Stimulated activated CD4-positive, alpha-beta T cell treated with anti-CD3 and anti-CD28 coated beads, Interleukin-1b, Interleukin-23, amount 100 ng/mL, for 48 hours (primary cell): ENCODE measurements around the gene ANKS1B.
"Not testable (repeated sequence)": the region's sequence is repeated elsewhere in the genome, so short reads cannot be mapped to it uniquely, and the experiment has no call there.

ENCODE experiments used
- DNase-seq: peaks from one replicate; pipeline ENCODE4 v3.0.0-alpha.2; 2020

The ANKS1B gene

DNA sequence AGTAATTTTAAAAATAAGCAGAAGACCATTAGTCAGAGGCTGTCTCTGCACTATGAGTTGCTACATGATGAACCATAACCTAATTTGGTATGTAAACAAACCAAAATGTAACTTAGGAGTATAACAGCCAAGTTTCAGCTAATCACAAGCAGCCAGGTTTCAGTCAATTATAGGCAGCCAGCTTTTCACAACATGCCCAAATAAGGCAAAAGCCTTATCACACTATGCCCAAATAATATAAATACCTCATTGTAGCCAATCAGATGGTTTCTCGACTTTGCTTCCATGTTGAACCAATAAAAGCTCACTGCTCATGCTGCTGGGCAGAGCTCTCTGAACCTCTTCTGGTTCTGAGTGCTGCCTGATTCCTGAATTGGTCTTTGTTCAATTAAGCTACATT is 298.6 kb downstream of the ANKS1B start:
- no peak for DNase-seq

DNA sequence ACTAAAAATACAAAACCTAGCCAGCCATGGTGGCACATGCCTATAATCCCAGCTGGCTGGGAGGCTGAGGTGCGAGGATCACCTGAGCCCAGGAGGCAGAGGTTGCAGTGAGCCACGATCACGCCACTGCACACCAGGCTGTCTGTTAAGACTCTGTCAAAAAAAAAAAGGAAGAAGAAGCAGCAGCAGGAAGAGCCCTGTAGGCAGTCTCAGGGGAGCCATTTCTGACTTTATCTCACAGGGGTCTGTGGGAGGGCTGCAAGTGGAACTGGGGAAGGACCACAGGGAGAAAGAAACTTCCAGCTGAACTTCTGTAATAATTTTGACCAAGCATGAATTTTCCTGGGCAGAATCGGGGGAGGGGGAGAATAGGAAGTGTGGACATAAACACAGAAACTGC is 304.5 kb downstream of the ANKS1B start:
- DNase-seq: no peak

DNA sequence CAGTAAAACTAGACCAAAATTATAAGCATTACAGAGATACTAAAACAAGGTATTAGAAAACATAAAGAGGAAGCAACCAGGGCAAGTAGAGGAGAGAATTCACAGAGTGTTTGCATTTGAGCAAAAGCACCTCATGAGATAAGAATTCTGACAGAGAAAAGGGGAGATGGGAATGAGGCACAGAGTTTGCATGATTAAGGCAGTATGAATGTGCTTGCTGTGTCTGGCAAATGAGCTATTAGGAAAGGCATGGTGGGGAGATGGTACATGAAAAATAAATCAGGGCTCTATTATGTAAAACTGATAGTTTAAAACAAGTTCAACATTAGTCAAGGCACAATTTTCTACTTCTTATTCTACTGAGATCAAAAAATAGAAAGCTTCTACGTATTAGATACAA is 314.1 kb downstream of the ANKS1B start:
- DNase-seq: no peak

DNA sequence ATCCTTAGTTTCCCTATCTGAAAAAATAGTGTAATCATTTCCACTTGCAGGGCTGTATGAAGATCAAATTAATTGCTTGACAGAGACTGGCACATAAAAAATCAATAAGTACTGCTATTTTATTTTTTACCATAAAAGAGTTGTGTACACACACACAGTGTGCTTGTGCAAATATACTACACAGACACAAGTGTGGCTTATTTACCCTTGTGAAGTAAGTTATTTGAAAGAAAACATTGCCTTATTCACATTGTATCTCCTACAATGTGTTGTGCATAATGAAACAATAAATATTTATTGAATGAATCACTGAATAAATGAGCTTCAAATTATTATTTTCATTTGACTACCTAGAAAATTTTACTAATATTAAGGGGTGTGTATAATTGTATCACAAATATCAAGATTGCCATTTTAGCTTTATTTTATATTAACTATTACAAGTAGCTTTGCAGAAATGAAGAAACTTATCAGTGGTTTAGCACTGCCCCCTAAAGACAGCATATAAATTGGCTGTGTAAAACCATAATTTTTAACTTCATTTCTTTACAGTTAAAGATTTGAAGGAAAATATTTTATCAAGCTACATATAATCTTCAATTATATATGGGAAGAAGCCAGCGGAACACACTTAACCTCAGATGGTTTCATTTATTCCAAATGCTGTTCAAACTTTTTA is 325.9 kb downstream of the ANKS1B start:
- DNase-seq: no peak

DNA sequence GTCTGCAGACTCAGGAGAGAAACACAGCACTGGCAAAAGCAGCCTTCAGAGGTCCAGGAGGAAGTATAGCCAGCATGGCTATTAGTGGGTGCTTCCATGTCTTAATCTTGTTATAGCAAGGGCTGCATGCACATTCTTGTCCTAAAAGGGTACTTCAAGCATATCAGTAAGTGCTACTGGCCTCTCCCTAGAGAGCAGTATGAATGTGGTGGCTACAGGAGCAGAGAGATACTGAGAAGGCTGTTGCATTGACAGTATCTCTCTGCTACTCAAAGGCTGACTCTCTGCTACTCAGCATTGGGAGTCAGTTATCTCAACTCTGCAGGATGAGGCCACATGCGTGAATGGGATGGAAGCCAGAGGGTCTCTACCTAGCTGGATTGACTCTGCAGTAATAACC is 335.2 kb downstream of the ANKS1B start:
- DNase-seq: no peak

DNA sequence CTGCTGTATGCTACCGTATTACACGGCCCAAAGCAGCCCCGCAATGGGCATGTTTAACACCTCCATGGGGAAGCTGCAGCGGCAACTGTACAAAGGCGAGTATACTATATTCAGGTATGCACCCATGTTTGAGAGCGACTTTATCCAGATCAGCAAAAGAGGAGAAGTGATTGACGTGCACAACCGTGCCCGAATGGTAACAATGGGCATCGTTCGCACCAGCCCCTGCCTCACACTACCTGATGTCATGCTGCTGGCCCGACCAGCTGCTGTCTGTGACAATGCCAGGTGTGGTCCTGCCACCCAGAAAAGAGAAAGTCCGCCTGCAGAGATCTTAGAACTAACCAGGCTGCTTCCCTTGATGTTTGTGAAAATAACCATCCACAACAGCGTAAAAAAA is 336.6 kb downstream of the ANKS1B start:
- no peak for DNase-seq

DNA sequence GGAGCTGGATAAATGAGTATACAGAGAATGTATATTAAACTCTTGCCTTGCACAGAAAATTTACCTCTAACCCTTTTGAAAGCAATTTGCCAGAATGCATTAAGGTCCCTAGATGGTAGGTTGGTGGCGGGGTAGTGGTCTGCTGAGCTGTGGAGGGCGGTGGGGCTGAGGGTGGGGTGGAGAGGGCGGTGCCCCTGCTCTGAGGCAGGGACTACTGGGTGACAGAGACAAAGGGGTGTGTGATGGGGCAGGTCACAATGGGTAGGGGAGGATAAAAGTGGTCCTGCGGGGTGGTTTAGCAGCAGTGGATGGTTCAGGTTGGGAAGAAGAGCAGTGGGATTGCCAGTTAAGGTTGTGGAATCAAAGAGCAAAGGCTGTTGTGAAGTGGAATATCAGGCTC is 337.3 kb downstream of the ANKS1B start, which contains the start of gene GARIN6:
Gene GARIN6, plus strand, starts transcription at position 301 of the 400 bp plus-strand sequence. CDS start 422 bp downstream, outside the sequence.
- no peak for DNase-seq

DNA sequence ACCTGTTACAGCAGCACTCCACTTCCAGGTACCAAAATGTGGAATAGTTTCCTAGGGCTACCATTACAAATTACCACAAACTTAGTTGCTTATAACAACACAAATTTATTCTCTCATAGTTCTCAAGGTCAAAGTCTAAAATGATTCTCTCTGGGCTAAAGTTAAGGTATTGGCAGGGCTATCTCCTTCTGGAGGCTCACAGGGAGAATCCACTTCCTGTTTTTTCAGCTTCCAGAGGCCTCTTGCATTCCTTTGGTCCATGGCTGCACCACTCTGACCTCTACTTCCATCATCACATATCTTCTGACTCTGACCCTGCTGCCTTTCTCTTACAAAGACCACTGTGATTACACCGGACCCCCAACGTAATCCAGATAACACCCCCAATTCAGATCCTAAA is 340.1 kb downstream of the ANKS1B start:
- DNase-seq: no peak

DNA sequence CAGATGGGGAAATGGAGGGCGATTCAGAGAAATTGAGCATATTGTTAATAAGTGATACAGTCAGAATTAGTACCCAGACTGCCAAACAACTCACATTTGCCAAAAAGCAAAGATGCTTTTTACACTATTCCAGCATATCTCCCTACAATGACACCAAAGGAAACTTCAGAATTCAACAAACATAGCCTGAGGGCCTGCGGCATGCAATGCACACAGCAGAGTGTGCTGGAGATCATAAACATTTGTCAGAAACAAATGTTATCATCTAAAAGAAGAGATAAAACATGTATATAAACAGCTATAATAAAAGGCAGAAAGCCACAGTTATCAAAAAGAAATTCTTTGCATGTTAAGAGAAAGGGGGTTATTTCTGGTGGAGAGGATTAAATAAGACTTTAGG is 357.3 kb downstream of the ANKS1B start:
- no peak for DNase-seq

DNA sequence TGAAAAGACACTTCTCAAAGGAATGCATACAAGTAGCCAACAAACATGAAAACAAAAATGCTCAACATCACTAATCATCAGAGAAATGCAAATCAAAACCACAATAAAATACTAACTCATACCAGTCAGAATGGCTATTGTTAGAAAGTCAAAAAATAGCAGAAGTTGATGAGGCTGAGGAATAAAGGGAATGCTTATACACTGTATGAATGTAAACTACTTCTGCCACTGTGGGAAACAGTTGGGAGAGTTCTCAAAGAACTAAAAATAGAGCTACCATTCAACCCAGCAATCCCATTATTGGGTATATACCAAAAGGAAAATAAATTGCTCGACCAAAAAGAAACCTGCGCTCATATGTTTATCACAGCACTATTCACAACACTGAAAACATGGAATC is 360.1 kb downstream of the ANKS1B start:
- DNase-seq: not testable (repeated sequence)

DNA sequence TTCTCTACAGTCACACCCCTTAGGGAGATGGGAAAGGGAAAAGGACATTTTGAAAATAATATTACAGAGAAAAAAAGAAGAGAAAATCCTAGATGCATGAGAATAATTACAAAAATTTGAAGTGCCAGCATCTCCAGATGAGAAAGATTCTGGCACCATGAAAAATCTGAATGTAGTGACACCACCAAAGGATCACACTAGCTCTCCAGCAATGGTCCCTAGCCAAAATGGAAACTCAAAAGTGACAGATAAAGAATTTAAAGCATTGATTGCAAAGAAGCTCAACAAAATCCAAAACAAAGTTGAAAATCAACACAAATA is 364.6 kb downstream of the ANKS1B start:
- no peak for DNase-seq

DNA sequence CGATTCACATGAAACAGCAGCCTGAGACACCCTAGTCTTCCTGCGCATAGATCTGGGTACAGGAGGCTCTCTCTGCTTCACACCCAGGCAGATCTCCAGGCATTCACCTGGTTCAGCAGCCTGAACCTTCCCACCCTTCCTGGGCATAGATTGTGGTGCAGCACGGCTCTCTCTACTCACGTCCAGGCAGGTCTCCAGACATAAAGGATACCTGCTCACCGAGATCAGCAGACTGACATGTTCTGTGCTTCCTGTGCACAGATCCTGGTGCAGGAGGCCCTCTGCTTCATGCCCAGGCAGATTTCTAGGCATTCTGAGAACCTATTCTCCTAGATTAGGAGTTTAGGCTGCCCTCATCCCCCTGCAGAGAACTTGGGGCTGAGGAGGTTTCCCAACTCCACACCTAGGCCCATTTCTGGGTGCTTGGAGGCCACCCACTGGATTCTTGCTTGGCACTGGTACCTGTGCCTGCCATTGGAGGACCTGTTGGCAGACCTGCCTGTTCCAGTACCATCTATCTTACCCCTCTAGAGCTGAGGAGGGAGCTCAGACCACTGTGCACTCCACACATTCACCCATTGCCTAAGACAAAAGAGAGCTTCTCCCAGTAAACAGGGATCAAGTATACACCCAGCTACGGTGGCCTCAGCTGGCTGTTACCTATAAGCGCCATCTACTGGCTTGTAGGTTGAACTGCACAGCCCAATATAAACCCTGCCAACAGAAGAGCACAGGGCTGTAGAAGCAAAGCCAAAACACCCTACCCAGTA is 365.2 kb downstream of the ANKS1B start:
- no peak for DNase-seq

DNA sequence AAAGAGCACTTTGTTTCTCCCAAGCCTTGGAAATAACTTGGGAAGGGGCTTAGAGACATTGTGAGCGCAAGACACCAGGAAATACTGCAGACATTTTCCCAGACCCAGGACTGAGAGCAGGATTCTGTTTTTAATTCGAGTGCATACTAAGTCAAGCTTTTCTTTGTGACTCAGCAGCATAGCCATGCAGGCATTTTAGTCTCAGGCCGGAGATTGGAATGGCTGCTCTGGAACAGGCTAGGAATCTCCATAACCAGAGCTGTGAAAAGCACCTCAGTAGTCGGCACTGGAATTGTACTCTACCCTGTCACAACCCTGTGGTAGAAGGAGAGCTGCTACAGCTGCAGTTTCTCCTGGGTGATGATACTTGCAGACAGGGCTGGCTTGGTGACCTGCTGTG is 366.1 kb downstream of the ANKS1B start:
- DNase-seq: no peak

DNA sequence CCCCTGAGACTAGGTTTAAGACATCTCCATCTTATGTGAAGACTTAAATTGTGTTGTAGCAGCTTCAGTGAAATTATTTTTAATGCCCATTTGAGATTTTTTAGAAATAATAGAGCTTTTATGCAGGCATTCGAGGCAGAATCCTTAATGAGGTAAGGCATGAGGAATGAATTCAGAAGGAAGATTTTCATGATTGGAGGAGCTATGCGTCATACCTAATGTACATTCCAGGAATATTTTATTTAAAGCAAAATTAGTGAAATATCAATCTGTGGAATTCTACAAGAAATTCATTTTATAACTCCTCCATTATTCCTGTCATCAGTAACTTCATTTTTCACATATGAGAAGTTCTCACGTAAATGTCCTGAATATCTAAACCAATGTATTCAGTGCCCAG is 373.1 kb downstream of the ANKS1B start:
- DNase-seq: no peak

DNA sequence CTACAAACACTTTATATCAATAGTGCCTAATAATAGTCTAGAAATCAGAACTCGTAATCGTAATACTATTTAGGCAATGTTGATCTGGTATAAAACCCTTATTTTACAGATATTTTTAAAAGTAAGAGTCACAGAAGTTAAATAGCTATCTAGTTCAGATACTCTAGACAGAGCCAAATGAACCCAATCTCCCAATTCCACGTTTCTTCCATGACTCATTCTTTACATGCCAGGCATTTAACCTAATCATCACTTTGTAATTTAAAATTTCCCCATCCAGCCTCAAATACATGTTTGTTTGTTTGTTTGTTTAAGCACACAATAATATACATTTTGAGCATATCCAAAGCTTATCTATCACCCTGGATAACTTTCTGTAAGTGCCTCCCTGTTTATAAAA is 373.6 kb downstream of the ANKS1B start:
- no peak for DNase-seq

DNA sequence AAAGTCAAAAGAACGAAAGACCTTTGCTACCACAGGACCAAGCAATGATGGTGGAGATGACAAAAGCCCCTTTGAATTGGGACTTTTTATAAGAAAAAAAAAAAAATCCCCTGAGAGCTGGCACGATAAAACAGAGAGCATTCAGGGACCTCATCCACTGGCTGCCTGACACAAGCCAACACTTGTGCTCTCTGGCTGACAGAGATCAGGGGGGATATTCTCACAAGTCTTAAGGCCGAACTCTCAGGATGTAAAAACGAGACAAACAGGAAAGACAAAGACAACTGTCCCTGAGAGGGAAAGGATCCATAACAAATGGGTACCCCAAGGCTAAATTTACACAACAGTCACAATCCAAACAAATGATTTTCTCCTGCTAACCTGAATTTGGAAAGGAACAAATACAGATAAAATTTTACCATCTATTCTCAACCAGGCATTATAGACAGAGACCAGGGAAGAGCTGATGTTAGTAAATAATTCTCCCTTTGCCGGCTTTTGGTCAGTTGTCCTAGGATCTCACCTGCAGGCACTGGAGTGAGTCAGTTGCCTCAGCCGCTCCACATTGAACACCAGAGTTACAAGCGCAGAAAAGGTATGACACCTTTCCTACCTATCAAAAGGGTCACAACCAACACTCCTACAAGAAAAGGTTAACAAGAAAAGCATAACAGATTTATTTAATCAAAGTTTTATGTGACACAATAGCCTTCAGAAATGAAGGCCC is 375.1 kb downstream of the ANKS1B start:
- DNase-seq: no peak

DNA sequence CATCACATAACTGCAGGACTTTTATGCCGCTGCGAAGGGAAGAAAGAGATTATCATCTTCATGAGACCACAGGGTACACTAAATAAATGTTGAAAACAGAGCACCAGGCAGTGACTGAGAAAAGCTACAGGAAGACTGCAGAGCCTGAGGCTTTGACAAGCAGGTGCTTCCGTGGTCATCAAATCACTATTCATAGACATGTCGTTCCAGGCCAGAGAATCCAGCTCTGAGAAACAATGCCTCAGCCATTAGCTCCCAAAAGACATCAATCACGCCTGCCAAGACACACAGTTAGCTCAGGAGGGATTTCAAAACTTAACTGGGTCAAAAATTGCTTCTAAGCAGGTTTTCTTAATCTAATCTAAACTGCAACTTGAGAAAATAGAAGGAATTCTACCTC is 384.3 kb downstream of the ANKS1B start:
- DNase-seq: no peak

DNA sequence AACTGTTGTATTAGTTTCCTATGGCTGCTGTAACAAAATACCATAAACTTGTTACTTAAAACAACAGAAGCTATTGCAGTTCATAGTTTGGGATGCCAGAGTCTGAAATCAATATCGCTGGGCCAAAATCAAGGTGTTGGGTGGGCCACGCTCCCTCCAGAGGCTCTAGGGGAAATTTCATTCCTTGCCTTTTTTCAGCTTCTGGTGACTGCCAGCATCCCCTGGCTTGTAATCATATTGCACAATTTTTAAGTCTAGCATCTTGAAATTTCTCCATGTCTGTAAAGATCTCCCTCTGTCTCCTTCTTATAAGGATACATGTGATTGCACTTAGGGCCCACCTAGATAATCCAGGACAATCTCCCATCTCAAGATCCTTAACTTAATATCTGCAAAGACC is 386.0 kb downstream of the ANKS1B start:
- no peak for DNase-seq

DNA sequence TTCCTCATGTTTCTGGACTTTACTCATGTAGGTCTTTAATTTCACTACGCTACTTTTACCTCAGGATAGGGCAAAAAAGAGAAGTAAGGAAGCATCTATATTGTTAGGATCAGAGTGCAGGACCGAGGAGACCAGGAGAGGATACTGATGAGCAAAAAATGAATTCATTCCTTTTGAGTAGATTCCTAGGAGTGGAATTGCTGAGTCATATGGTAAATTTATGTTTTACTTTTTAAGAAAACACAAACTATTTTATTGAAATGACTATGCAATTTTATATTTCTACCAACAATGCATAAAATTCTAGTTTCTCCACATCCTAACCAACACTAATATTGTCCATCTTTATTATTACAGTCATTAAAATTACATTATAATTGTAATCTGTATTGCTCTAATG is 388.0 kb downstream of the ANKS1B start:
- no peak for DNase-seq

DNA sequence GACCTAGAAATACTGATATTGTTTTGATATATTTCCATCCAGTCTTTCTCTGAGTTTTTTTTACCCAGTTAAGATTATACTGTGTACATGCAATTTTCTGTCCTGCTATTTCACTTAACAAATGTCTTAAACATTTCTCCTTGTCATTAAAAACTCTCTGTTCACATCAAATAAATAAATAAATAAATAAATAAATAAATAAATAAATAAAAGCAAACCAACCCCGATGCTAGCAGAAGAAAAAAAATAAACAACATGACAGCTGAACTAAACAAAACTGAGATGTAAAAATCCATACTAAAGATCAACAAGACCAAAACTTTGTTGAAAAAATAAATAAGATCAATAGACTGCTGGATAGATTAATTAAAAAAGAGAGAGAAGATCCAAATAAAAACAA is 407.6 kb downstream of the ANKS1B start:
- not testable (repeated sequence) for DNase-seq

DNA sequence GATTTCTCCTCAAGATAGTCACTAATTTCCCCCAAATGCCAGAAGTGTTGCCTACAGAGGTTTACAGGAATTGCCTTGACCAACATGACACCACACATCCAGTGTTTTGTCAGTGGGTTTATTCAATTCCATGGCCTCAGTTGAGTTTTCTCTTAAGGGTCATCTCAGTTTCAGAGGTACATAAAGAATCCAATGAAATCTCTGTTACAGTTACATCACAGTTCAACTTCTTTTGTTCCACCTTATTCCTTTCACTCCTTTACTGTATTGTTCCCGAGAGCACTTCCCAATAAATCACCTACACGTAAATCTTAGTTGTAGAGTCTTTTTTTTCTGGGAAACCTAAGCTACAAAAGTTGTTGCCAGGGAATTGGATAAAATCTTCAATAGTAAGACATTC is 410.8 kb downstream of the ANKS1B start:
- no peak for DNase-seq

DNA sequence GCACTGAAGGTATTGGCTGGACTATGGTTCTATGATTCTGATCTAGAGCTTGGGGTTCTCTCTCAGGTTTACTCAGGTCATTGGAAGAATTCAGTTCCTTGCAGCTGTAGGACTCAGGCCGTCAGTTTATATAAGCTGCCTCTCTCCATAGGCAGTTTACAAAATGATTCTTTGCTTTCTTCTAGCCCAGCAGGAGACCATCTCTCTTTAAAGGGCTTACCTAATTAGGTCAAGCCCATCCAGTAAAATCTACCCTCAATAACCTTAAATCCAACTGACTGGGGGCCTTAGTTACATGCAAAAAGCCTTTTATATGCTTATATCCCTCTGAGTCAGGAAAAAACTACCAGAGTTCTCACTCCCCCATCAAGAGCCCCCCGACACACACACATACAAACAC is 417.7 kb downstream of the ANKS1B start:
- no peak for DNase-seq

DNA sequence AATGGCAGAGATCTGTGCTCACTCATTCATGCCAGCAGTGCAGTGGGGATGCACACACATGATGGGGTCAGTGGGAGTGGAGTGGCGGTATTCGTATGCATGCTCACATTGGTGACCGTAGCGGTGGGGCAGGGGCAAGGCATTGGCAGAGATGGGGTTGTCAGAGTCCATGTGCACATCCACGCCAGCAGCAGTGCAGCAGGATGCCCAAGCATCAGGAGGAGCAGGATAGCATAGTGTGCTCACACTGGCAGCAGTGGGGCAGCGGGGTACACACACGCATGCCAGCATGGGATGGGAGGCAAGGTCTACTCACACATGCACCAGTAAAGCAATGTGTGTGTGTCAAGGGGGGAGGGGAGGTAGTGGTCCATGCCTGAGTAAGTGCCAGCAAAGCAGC is 426.6 kb downstream of the ANKS1B start:
- DNase-seq: no peak

DNA sequence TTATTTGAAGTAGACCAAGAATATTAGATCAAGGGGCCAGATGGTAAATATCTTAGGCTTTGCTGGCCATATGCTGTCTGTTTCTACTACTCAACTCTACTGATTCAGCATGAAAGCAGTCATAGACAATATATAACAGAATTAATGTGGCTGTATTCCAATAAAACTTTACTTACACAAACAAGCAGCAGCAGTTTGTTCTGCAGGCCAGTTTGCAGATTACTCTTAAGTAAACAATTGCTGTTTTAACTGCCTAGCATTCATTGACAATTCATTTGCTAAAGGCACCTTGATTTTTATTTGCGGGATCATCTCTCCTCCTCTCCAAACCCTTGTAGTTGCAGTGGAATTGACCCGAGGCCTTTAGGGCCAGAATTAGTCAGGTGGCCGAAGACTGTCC is 431.3 kb downstream of the ANKS1B start:
- DNase-seq: no peak
